ENCODE measurements around the gene ATF6. TPM values are rescaled to one million over a fixed set of nuclear protein-coding genes. Genes with fewer than 3 reads are reported as not detected.

The ATF6 gene
- total RNA-seq, 1 donor from 2014 or later: 20.6 TPM

DNA sequence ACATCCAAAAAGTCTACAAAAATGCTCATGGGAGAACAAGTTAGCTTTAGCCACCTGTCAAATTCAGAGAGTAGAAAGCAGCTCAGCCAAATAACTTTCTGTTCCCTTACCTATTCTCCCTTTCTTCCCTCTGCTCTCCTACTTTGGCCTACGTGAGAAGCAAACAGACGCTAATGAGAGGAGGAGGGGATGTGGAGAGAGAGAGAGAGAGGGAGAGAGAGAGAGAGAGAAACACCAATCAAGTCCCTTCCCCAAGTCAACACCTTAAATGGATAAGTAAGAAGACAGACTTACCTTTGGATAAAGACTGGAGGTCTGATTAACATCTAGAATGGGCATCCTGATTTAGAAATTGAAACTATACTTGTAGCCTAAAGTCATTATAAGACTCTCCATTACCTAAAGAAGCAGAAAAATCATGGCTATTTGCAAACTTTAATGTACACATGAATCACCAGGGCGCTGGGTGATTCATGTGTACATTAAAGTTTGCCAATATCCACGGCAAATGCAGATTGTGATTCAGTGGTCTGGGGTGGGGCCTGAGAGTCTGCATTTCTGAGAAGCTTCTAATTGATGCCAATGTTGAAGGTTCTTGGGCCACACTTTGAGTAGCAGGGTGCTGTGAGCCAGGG is 29.7 kb upstream of the ATF6 start:
- no peak for DNase-seq (ENCODE audit: low read depth)
- no peak overlapping the region for H3K4me3 ChIP-seq (ENCODE audit: low read depth, low read length)
- TF ChIP-seq, protein P1, sequence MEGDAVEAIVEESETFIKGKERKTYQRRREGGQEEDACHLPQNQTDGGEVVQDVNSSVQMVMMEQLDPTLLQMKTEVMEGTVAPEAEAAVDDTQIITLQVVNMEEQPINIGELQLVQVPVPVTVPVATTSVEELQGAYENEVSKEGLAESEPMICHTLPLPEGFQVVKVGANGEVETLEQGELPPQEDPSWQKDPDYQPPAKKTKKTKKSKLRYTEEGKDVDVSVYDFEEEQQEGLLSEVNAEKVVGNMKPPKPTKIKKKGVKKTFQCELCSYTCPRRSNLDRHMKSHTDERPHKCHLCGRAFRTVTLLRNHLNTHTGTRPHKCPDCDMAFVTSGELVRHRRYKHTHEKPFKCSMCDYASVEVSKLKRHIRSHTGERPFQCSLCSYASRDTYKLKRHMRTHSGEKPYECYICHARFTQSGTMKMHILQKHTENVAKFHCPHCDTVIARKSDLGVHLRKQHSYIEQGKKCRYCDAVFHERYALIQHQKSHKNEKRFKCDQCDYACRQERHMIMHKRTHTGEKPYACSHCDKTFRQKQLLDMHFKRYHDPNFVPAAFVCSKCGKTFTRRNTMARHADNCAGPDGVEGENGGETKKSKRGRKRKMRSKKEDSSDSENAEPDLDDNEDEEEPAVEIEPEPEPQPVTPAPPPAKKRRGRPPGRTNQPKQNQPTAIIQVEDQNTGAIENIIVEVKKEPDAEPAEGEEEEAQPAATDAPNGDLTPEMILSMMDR (conservative IDR thresholded peaks at IDR 0.05; ENCODE audit: low read depth, low read length): no peak

DNA sequence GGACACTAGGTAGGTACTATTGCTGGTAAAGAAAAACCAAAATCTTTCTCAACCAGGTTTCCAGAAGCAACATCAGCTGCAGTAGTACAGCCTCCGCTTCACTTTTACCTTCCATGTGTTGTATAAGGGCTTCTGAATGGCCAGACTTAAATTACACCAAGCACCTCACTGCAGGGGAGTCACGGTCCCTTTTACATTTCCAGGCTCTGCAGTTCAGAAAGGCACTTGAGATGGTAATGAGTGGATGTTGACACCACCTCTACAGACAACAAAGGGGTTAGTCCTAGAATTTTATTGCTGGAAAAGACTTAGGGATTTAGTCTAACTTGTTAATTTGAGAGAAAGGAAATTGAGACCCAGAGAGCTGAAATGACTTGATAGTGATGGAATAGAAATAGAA is 28.5 kb upstream of the ATF6 start:
- no peak for DNase-seq (ENCODE audit: low read depth)
- no peak overlapping the region for H3K4me3 ChIP-seq (ENCODE audit: low read depth, low read length)
- TF ChIP-seq, protein P1 (conservative IDR thresholded peaks at IDR 0.05; ENCODE audit: low read depth, low read length): no peak

DNA sequence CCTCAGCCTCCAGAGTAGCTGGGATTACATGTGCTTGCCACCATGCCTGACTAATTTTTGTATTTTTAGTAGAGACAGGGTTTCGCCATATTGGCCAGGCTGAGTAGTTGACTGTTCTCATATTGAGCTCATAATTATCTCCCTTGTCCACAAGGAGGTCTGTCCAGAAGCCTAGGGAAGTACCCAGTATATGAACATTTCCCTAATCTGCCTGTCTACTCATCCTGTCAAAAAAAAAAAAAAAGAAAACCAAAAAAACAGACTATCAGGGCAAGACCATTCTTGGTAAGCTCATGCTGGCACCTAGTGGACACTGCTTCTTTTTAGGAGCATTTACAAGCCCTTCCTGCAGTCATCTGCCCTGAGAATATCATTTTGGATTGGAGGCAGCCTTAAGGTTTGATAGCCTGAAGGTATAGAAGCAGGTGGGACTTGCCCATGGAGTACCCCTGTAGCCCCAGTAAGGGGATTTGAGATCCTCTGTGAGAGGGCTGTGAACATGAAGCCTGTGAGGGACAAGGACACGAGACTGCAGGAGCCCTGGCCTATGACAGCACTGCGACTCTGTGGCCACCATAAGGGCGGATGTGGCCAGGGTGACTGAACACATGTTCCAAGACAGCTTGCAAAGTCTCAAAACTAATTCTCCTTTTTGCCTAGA is 27.4 kb upstream of the ATF6 start:
- DNase-seq (ENCODE audit: low read depth): no peak
- no peak overlapping the region for H3K4me3 ChIP-seq (ENCODE audit: low read depth, low read length)
- TF ChIP-seq, protein P1 (conservative IDR thresholded peaks at IDR 0.05; ENCODE audit: low read depth, low read length): peak; percentile 72

DNA sequence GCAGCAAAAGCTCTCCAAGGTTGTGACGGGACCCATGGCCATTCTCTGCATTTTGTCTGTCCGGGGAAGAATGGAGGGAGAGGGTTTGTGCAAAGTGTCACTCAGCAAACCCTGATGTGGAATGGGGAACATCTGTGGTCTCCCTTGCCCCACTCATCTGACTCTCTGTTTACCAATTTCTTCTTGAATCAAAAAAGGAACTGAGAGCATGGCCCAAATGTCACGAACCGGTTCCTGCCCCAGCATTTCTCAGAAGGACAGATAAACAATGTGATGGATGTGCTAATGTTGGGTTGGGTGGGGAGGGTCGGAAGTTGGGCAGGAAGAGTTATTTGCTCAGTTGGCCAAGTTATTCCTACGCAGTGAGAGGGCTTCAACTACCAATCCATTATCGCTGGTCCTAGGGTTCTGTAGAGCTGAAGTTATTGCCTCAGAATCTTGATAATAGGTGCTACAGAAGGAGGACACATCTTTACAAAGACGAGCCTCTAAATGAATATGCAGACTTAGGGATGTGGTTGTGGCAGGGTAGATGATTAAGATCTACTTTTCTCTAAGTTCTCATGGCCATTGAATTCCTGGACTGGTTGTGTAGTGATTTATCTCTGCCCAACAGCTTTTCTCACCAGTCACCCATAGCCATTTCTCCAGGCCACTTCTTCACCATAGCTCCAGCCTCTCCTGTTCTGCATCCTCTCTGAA is 26.1 kb upstream of the ATF6 start:
- TF ChIP-seq, protein P1 (conservative IDR thresholded peaks at IDR 0.05; ENCODE audit: low read depth, low read length): no peak
- no peak overlapping the region for H3K4me3 ChIP-seq (ENCODE audit: low read depth, low read length)
- DNase-seq (ENCODE audit: low read depth): no peak

DNA sequence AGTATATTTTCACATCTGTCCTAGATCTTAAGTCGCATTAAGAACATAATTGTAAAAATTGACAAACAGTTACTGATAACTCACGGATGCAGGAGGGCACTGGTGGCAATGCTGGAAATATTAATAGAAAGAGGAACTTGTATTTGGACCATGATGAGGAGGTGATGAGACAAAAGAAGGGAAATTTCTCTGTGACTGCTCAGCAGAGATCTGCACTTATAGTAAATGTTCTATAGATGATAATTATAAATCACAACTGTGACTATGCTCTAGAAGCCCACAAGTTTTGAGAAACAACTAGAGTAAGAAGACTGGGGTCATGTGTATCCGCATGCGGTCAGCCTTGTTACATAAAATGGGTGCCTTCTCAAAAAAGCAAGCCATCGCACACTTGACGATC is 25.2 kb upstream of the ATF6 start:
- TF ChIP-seq, protein P1 (conservative IDR thresholded peaks at IDR 0.05; ENCODE audit: low read depth, low read length): no peak
- DNase-seq (ENCODE audit: low read depth): no peak
- no peak overlapping the region for H3K4me3 ChIP-seq (ENCODE audit: low read depth, low read length)

DNA sequence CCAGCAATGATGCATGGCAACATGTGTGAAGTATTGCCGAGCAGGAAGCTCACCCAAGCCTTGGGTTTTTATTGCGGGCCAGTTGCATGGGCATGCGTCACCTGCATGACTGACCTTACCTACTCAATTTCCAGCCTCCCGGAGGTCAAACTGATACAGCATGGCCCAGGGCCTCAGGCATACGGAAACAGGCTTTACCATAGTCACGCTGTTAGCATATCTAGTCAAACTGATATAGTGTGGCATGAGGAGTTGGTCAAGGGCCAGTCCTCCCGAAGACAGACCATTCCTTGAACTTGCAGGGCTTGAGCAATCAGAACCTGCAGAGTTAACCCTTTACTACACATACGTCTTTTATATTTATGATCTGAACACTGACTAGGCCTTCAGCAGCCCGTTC is 22.9 kb upstream of the ATF6 start:
- H3K4me3 ChIP-seq (ENCODE audit: low read depth, low read length): no peak overlapping the region
- DNase-seq (ENCODE audit: low read depth): no peak
- TF ChIP-seq, protein P1 (conservative IDR thresholded peaks at IDR 0.05; ENCODE audit: low read depth, low read length): no peak

Measured in epithelial cell of proximal tubule (primary cell).